VCaP (cell line): ENCODE measurements around the gene ZNF394.
"Not testable (repeated sequence)": the region's sequence is repeated elsewhere in the genome, so short reads cannot be mapped to it uniquely, and the experiment has no call there.

Experiments
- H3K27ac ChIP-seq: fragments of 450-650 bp; 2 replicates; pipeline ENCODE4 v1.5.1; 2017
- CTCF ChIP-seq: fragments of 450-650 bp; conservative IDR thresholded peaks from 2 replicates; pipeline ENCODE4 v1.5.1; 2017; ENCODE audit warnings: mild to moderate bottlenecking, moderate library complexity

ZNF394 gene

GRCh38 chr7:99504281-99504602, 4.2 kb upstream of the ZNF394 start:
- H3K27ac ChIP-seq = peak overlapping the region; percentile 81
- no peak for TF ChIP-seq CTCF

GRCh38 chr7:99501236-99501635, 1.2 kb upstream of the ZNF394 start:
- H3K27ac ChIP-seq = not testable (repeated sequence)

- TF ChIP-seq CTCF = no peak
- peak overlapping the region; percentile 88 for H3K27ac ChIP-seq
Observed at GRCh38 chr7:99500637-99501009, 542 bp upstream of the ZNF394 start.

GRCh38 chr7:99499371-99499720, 735 bp downstream of the ZNF394 start:
- peak overlapping the region; percentile 88 for H3K27ac ChIP-seq
- TF ChIP-seq CTCF = no peak

- no peak for TF ChIP-seq CTCF
- peak overlapping the region; percentile 88 for H3K27ac ChIP-seq
Observed at GRCh38 chr7:99498546-99498944, 1.5 kb downstream of the ZNF394 start.

- peak overlapping the region; percentile 88; the same call in 1 of the 2 replicates for H3K27ac ChIP-seq
- TF ChIP-seq CTCF = no peak
Observed at GRCh38 chr7:99497766-99498545, 2.1 kb downstream of the ZNF394 start.

DNA sequence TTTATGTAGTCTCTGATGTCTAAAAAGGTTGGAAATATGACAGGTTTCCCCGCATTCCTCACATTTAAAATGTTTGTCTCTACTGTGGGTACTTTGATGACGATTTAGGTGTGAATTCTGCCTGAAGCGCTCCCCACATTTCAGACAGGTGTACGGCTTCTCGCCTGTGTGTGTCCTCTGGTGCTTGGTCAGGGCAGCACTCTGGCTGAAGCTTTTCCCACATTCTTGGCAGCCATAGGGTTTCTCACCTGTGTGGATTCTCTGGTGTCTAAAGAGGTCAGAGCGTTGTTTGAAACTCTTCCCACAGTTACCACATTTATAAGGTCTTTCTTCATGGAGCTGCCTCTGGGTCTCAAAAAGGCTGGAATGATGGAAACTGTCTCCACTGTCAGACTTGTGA, 6.3 kb downstream of the ZNF394 start:
- no peak for TF ChIP-seq CTCF

DNA sequence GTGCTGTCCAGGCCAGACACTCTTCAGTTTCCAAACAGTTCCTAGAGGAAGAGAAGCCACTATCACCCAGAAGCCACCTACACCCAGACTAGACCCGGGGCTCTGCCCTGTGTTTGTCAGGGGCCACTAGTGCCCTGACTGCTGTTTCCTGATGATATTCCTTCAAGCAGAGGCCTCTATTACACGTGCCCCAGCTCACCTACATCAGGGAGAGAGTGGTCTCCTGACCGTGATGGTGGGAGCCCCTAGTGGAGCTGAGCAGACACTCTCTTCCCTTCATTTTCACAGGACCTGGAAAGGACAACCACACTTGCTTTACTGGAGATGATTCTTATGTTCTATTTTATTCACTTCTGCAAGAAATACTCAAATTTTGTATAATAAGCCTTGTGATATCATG, 9.2 kb downstream of the ZNF394 start:
- no peak for TF ChIP-seq CTCF
- no peak overlapping the region for H3K27ac ChIP-seq

More for the DNA sequence above, 6.3 kb downstream of the ZNF394 start:
- no peak overlapping the region for H3K27ac ChIP-seq
